T follicular helper cell (primary cell): ENCODE data around the gene ADD3.

Source experiments
- DNase-seq: peaks from one replicate; pipeline ENCODE4 v3.0.0-alpha.2; 2020; ENCODE audit warnings: low read depth

ADD3 gene

DNA sequence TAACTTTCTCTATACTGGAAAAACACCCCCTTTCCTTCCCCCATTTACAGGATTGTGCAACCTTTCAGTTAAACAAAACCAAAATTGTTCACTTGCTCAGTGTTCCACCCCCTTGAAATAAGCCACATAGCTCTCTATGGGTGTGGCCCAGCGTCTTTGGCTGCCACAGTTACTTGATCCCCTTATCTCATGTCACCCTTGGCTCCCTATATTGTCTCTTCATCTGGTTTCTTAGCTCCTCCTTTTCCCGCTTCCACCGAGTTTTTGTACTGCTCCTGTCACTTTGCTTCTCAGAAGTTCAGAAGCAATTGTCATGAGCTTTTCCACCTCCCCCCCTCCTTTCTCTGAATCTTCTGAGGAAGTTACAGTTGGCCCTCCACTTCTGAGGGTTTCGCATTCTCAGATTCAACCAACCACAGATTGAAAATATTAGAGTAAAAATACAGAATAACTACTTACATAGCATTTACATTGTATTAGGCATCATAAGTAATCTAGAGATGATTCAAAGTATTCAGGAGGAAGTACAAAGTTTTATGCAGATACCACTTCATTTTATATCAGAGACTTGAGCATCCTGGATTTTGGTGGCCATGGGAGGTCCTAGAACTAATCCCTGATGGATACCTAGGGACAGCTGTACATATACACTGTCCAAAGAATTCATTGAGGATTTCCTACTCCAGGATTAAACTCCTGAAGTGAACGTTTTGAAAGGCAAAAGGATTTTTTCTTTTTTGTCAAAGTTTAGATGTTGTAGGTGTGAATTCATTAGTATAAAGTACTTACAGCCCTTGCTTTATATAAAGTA is 60.4 kb downstream of the ADD3 start:
- peak; percentile 10 for DNase-seq

DNA sequence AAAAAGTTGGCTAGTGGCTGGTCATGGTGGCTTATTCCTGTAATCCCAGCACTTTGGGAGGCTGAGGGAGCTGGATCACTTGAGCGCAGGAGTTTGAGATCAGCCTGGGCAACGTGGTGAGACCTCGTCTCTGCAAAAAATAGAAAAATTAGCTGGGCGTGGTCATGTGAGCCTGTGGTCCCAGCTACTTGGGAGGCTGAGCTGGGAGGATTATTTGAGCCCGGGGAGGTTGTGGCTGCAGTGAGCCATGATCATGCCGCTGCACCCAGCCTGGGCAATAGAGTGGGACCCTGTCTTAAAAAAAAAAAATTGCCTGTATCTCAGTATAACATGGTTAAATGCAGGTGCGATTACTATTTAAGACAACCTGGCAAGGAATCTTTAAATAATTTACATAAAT is 61.0 kb downstream of the ADD3 start:
- DNase-seq, result no peak

GRCh38 chr10:110069502-110069982 is 61.8 kb downstream of the ADD3 start:
- no peak for DNase-seq

- DNase-seq, result no peak
Observed at GRCh38 chr10:110073896-110074295, 66.1 kb downstream of the ADD3 start.

DNA sequence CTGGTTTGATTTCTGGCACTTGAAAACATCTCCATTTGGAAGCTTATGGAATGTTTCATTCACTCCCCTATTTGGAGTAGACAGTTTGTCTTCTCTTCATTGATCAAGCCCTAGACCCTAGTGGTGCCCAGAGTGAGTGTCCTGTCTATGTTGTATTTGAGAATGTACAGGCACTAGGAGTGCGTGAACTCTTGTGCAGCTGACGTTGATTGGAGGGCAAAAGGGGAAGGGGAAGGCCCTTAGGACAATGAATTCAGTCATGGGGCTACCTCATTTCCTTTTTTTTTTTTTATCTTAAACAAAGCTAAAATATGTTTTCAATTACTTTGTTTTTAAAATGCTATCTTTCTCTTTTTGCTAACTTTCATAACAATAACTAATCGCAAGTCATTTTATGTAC is 66.5 kb downstream of the ADD3 start:
- no peak for DNase-seq

DNA sequence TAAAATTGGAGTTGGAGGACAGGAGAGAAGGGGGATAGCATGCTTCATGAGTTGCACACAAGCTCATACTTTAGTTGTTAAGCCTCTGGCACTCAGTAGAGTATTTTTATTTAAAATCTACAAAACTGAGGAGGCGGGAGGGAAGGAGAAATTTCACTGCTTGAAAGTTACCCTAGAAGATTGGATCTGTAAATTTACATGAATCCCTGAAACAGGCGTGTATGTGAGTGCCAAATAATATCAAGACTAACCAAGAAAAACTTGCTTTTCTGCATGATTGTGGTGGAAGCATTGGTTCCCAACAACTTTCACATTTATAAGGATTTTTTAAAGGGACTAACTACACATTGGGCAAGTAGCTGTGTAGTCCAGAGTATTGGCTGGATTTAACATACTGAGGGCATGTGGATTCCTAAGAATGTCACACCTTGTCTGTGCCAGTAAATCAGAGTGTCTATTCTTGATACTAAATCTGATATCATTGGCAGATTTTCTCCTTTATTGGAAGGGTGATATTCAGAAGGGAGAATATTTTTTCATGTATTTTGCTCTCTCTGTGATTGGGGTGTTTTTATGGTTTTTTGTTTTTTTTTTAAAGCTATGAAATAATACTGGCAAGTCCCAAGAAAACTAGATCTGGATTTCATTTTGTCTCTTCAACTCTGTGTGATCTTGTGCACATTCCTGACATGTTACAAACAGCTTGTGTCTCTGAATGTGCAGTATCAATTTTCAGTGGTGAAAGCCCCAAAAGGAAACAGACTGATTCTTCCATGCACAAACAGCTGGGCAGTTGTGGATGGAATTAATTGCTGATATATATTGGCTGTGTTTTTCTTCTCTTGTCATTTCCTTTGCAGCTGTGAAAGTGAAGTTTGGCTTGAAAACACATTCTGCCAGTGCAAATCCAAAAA is 67.2 kb downstream of the ADD3 start:
- DNase-seq, result no peak

GRCh38 chr10:110075686-110076085 is 67.9 kb downstream of the ADD3 start:
- no peak for DNase-seq

DNA sequence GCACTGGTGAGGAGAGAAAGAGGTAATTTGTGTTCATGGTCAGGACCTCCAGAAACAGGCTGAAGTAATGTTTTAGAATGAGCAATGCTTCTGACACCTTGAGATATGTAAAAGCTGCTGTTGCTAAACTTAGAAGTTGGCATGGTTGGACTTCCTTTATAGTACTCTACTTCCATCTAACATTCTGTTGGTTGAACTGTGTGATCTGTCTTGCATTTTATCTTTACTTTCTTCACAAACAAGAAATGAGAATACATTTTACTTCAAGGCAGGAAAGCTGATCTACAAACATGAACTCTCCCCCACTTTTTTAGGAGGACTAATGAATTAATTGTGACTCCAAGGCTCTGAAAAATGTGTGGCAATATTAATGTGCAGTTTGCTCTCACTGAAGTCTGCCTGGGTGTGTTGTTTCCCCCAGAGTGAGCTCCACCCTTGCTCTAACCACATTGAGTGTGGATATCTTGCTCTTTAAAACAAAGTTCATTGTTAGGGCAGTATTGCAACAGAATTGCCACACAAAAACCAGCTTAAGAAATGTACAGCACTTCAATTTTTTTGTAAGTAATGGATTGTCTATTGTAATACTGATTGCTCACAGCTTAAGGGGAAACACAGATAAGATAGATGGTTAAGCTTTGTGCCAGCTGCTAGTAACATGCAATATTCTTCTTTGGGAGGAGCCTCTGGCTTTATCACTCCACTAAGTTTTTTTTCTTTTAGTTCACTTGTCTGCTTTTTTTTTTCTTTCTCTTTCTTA is 69.0 kb downstream of the ADD3 start:
- DNase-seq, result no peak

- no peak for DNase-seq
Observed at GRCh38 chr10:110077436-110078130, 69.8 kb downstream of the ADD3 start.

DNA sequence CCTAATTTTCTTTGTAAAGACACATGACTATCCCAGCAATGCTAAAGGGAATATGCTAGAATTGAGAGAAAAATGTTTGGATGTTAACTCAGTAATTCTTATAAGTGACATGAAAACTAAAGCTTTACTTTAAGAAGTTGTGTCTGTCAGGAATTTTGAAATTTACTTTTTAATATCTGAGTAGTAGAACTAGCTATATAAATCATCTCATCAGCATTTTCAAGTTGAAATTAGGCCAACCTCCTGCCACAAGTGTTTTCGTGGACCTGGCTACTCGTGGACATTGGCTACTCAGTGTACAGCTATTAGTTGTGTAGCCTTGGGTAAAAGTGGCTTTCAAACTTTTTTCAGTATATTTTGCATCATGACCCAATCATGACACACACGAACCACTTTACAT is 70.5 kb downstream of the ADD3 start:
- no peak for DNase-seq

DNA sequence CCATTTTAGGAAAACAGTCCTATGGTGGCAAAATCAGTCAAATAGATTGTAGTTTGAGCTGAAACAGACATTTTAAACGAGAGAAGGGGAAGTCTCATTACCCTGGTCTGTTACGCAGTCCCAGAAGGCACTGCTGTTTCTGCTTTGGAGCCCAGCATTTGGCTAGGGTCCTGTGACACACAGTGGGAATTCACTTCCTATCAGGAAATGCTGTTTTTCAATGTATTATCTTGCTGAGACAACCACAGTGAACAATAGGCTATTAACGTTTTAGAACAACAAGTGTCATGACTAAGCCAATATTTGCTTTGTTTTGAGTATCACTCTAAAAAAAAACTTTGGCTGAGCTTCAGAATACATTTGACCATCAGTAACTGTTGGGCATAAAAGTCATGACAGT is 74.1 kb downstream of the ADD3 start:
- no peak for DNase-seq

DNA sequence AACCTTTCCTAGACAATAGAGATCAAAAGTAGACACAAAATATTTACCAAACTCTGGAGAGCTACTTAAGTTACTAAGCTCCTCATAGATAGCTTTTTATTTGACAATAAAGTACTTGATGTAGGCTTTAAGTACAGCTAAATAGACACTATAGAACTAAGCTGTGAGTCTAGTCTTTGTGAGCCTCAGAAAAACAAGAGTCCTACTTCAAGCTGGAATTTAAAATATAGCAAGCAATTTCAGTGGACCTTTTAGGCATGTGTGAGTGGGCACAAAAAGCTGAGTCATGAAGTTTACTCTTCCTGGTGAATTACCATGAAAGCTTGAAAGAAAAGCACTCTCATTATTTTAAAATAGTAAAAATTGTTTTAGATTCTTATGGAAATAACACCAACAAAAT is 76.1 kb downstream of the ADD3 start:
- DNase-seq, result no peak

DNA sequence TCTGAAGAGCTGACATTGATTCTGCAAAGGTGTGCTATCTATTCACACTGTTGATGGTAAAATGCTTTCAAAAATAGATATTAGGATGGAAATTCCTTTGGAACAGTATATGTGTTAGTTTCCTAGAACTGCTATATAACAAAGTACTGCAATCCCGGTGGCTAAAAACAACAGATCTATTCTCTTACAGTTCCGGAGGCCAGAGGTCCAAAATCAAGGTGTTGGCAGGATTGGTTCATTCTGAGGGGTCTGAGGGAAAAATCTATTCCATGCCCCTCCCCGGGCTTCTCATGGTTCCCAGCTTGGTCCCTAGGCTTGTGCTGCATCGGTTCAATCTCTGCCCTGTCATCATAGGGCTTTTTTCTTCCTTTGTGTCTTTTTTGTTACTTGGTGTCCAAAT is 79.9 kb downstream of the ADD3 start:
- DNase-seq, result no peak

GRCh38 chr10:110088367-110089104 is 80.8 kb downstream of the ADD3 start:
- no peak for DNase-seq

- DNase-seq, result no peak
Observed at GRCh38 chr10:110091830-110092229, 84.0 kb downstream of the ADD3 start.

- DNase-seq, result no peak
Observed at GRCh38 chr10:110093722-110094121, 85.9 kb downstream of the ADD3 start.

DNA sequence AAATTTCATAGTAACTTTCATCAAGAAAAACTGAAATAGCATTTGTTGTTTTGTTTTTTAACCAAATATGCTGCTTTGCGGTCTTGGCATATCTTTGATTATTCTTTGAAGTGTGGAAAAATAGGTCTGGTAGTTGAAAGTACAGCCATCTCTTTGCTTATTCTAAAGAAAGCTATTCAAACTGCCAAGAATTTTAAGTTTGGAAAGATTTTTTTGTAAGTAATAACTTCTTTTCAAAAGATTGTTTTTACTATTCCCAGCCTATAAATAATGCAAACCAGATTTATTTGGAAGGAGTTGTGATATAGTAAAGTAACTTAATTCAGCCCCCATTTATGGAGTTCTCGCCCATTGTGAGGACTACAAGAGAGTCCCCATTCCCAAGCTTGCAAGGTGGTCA is 87.0 kb downstream of the ADD3 start:
- DNase-seq, result no peak

DNA sequence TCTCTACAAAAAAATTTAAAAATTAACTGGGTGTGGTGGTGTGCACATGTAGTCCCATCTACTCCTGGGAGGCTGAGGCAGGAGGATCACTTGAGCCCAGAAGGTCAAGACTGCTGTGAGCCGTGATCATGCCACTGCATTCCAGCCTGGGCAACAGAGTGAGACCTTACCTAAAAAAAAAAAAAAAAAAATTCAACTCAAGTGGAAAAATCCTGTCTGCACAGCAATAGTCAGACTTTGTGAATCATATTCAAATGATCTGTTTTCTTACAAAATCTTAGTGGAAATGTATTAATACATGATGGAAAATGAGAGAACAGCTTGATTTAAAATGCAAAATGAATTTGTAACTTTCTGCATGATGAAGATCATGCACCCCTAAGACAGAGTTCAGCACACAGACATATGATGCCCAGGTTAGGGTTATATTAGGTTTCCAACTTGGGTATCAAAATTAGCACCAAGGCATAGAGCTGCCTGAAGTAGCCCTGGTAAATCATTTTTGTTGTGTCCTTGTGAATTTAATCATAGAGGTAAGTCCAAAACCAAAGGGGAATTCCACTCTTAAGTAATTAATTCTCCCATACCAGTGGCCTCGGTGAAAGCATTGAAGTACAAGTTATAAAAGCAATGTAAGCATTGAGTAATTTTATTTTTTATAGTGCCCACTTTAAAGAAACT is 93.8 kb downstream of the ADD3 start:
- no peak for DNase-seq

GRCh38 chr10:110103921-110104461 is 96.2 kb downstream of the ADD3 start:
- no peak for DNase-seq

- DNase-seq, result no peak
Observed at GRCh38 chr10:110105873-110106272, 98.1 kb downstream of the ADD3 start.
